HG03571 (cell line): ENCODE measurements around the gene TMPRSS9.

Experiments used
- ATAC-seq: cut with Tn5 transposase; IDR thresholded peaks from one replicate; pipeline ENCODE4 v1.9.1; 2021; ENCODE audit not compliant: unreplicated experiment

Gene TMPRSS9

GRCh38 chr19:2358548-2359173 lies 1.4 kb upstream of the TMPRSS9 start:
- no peak for ATAC-seq

- ATAC-seq = no peak
These were observed 768 bp downstream of the TMPRSS9 start for GRCh38 chr19:2360833-2361232.

- no peak for ATAC-seq
These were observed 1.4 kb downstream of the TMPRSS9 start for GRCh38 chr19:2361246-2362045.

GRCh38 chr19:2362046-2362969 lies 2.2 kb downstream of the TMPRSS9 start:
- no peak for ATAC-seq

- no peak for ATAC-seq
These were observed 2.9 kb downstream of the TMPRSS9 start for GRCh38 chr19:2362970-2363300.

- ATAC-seq = no peak
These were observed 3.4 kb downstream of the TMPRSS9 start for GRCh38 chr19:2363419-2363818.

- no peak for ATAC-seq
These were observed 5.3 kb downstream of the TMPRSS9 start for GRCh38 chr19:2365201-2365970.

- ATAC-seq = no peak
These were observed 11.6 kb downstream of the TMPRSS9 start for GRCh38 chr19:2371656-2372055.

- no peak for ATAC-seq
These were observed 12.1 kb downstream of the TMPRSS9 start for GRCh38 chr19:2372076-2372612.

- no peak for ATAC-seq
These were observed 14.7 kb downstream of the TMPRSS9 start for GRCh38 chr19:2374808-2375207.

- ATAC-seq = no peak
These were observed 15.5 kb downstream of the TMPRSS9 start for GRCh38 chr19:2375353-2376121.

GRCh38 chr19:2376784-2377519 lies 16.9 kb downstream of the TMPRSS9 start:
- no peak for ATAC-seq

- no peak for ATAC-seq
These were observed 20.5 kb downstream of the TMPRSS9 start for GRCh38 chr19:2380567-2380966.

GRCh38 chr19:2381148-2381820 lies 21.2 kb downstream of the TMPRSS9 start:
- no peak for ATAC-seq

- ATAC-seq = no peak
These were observed 22.6 kb downstream of the TMPRSS9 start for GRCh38 chr19:2382530-2383222.

GRCh38 chr19:2385053-2385721 lies 25.1 kb downstream of the TMPRSS9 start:
- no peak for ATAC-seq
